Tibial nerve (tissue), 4 donors: ENCODE data around the gene HAPLN1.

Experiments used
- CTCF ChIP-seq, 5 experiments: fragments of 200-600 bp in 3 of 5; fragments of 450-650 bp in 2 of 5; sonication (generic) in 3 of 5; IDR thresholded peaks; one replicate each; pipeline ENCODE4 v1.5.1; 2016 to 2019; ENCODE audit warnings: antibody characterized with exemption in 5 of 5, mild to moderate bottlenecking in 3 of 5, moderate library complexity in 2 of 5
- EP300 ChIP-seq, 2 donors: sonication (generic); formaldehyde crosslinking; IDR thresholded peaks; one replicate each; pipeline ENCODE4 v1.6.1; 2017; ENCODE audit warnings: antibody characterized with exemption in 2 of 2, mild to moderate bottlenecking in 1 of 2
- POLR2A ChIP-seq, 2 donors: fragments of 450-650 bp; IDR thresholded peaks; one replicate each; pipeline ENCODE4 v1.6.1; 2017; ENCODE audit warnings: antibody characterized with exemption in 2 of 2, mild to moderate bottlenecking in 2 of 2, moderate library complexity in 2 of 2

DNA sequence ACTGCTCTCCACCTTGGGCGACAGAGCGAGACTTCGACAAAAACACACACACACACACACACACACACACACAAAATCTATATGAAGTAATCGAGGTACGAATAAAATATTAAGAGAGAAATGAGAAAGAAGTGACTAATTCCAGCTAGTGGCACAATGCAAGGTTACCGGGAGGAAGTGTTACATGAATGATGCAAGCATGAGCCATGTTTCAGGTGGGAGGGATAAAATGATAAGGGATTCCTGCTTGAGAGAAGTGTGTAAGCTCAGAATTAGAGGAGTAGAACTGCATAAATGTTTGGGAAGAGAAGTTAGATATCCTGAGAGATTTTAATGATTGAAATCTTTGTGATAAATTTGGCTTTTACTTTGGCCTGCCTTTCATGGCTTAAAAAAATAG lies 18.8 kb downstream of the HAPLN1 start:
- TF ChIP-seq CTCF (IDR thresholded peaks at IDR 0.05) = no peak
- no peak for TF ChIP-seq POLR2A (IDR thresholded peaks at IDR 0.05)
- no peak for TF ChIP-seq EP300 (IDR thresholded peaks at IDR 0.05)
